Testis (tissue), 3 donors: ENCODE data around the gene KIAA1671. TPM values are rescaled to one million over a fixed set of nuclear protein-coding genes. Genes with fewer than 3 reads are reported as not detected.

Experiments used
- DNase-seq: peaks from one replicate; pipeline ENCODE4 v3.0.0-alpha.2; 2019
- H3K27ac ChIP-seq, 2 donors: fragments of 200-600 bp; sonication (generic); one replicate each; pipeline ENCODE4 v1.5.1; 2019
- H3K27me3 ChIP-seq: fragments of 200-600 bp; sonication (generic); one replicate; pipeline ENCODE4 v1.5.1; 2019
- H3K36me3 ChIP-seq: fragments of 200-600 bp; sonication (generic); one replicate; pipeline ENCODE4 v1.5.1; 2017; ENCODE audit warnings: low read depth; ENCODE audit errors: missing control alignments
- H3K4me1 ChIP-seq: fragments of 200-600 bp; sonication (generic); one replicate; pipeline ENCODE4 v1.5.1; 2019
- H3K4me3 ChIP-seq, 2 donors: fragments of 200-600 bp; sonication (generic); one replicate each; pipeline ENCODE4 v1.5.1; 2017 to 2019
- H3K9me3 ChIP-seq: fragments of 200-600 bp; sonication (generic); one replicate; pipeline ENCODE4 v1.5.1; 2017
- POLR2A ChIP-seq: fragments of 450-650 bp; IDR thresholded peaks from one replicate; pipeline ENCODE4 v1.6.1; 2017; ENCODE audit warnings: antibody characterized with exemption, mild to moderate bottlenecking, moderate library complexity
- WGBS, 2 donors: methylation state at CpG; one replicate each; pipeline ENCODE4 v1.1.5; 2018; 5-methylcytosine and 5-hydroxymethylcytosine counted together
- intact Hi-C: fragments of 100-400 bp; cut with DNase I; formaldehyde crosslinking; loops from one replicate; pipeline ENCODE4 v1.15.1; 2023; ENCODE audit warnings: low total_unique reads
- polyA plus RNA-seq: library from polyadenylated mRNA; stranded (reverse); fragments of 350-450 nt; fragmentation: Illumina TruSeq; extraction: RNeasy Lipid Tissue Mini Kit (QIAGEN cat#74804); gene quantifications from one replicate; pipeline ENCODE4 v1.2.3, GENCODE V29; 2014; ENCODE audit warnings: low read depth, low replicate concordance; ENCODE audit not compliant: insufficient read depth
- total RNA-seq, 2 donors: library from RNA; depleted of rRNA; stranded (reverse); fragments of >200 nt; gene quantifications; one replicate each; pipeline ENCODE4 v1.2.3, GENCODE V29; 2016
- TF ChIP-seq, protein P1 (sequence below), 3 experiments: fragments of 450-650 bp in 2 of 3; fragments of 200-600 bp in 1 of 3; sonication (generic) in 1 of 3; IDR thresholded peaks; one replicate each; pipeline ENCODE4 v1.5.1; 2016 to 2019; ENCODE audit warnings: antibody characterized with exemption in 3 of 3, mild to moderate bottlenecking in 2 of 3, moderate library complexity in 1 of 3

KIAA1671 gene
- total and polyA plus RNA-seq, 3 donors from 2014 or later: 16.8 to 28.6 (median 24.4) TPM

DNA sequence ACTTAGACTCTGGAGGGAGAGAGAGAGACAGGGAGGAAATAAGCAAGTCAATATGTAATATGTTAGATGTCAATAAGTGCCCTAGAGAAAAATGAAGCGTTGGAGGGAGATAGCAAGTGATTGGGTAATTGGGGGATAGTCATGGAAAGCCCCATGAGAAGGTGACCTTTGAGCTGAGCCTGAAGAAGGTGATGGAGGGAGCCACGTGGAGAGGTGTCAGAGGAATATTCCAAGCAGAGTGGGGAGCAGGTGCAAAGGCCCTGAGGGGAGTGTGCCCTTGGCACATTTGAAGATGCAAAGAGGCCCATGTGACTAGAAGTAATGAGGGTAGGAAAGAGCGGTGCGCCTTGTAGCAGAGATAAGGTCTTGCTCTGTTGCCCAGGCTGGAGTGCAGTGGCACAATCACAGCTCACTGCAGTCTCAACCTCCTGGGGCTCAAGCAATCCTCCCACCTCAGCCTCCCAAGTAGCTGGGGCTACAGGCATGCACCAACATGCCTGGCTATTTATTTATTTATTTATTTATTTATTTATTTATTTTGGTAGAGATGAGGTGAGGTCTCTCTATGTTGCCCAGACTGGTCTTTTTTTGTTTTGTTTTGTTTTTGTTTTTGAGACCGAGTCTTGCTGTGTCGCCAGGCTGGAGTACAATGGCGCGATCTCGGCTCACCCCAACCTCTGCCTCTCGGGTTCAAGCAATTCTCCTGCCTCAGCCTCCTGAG lies 8.1 kb upstream of the KIAA1671 start:
- Histone ChIP-seq H3K9me3 (no peaks in the 10 kb centered on the region), H3K36me3 (no peaks in the 10 kb centered on the region), H3K4me3 (no peak overlapping the region), H3K27ac (no peak overlapping the region), H3K27me3 (no peaks in the 10 kb centered on the region), H3K4me1 (no peaks in the 10 kb centered on the region)
- TF ChIP-seq POLR2A: no peak
- TF ChIP-seq, protein P1, sequence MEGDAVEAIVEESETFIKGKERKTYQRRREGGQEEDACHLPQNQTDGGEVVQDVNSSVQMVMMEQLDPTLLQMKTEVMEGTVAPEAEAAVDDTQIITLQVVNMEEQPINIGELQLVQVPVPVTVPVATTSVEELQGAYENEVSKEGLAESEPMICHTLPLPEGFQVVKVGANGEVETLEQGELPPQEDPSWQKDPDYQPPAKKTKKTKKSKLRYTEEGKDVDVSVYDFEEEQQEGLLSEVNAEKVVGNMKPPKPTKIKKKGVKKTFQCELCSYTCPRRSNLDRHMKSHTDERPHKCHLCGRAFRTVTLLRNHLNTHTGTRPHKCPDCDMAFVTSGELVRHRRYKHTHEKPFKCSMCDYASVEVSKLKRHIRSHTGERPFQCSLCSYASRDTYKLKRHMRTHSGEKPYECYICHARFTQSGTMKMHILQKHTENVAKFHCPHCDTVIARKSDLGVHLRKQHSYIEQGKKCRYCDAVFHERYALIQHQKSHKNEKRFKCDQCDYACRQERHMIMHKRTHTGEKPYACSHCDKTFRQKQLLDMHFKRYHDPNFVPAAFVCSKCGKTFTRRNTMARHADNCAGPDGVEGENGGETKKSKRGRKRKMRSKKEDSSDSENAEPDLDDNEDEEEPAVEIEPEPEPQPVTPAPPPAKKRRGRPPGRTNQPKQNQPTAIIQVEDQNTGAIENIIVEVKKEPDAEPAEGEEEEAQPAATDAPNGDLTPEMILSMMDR (IDR thresholded peaks at IDR 0.05): no peak
- no peak for DNase-seq
- WGBS, 2 donors: 94 to 95% methylated on average over 10 of the region's 10 CpGs
- intact Hi-C loops: no loop called here

DNA sequence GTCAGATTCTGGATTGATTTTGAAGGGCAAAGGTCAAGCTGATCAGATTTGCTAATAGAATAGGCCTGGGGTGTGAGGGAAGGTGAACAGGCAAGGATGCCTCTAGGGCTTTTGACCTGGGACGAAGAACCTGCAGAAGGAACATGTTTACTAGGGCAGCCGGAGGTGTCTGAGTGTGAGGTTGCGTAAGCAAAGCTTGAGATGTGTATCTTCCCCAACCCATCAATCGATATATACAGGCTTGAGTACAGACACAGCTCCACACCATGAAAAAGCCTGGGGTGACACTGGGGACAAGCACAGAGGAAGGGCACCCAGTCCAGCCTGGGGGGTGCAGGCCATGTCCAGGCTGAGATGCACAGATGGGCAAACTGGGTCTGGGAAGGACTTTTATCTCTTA lies 7.1 kb upstream of the KIAA1671 start:
- WGBS, 2 donors: 92 to 95% methylated on average over 4 of the region's 4 CpGs
- Histone ChIP-seq H3K27ac (no peak overlapping the region), H3K9me3 (no peaks in the 10 kb centered on the region), H3K4me3 (no peak overlapping the region), H3K27me3 (no peaks in the 10 kb centered on the region), H3K36me3 (no peaks in the 10 kb centered on the region), H3K4me1 (no peaks in the 10 kb centered on the region)
- DNase-seq: no peak
- intact Hi-C loops: no loop called here
- no peak for TF ChIP-seq POLR2A
- TF ChIP-seq, protein P1 (IDR thresholded peaks at IDR 0.05): no peak

DNA sequence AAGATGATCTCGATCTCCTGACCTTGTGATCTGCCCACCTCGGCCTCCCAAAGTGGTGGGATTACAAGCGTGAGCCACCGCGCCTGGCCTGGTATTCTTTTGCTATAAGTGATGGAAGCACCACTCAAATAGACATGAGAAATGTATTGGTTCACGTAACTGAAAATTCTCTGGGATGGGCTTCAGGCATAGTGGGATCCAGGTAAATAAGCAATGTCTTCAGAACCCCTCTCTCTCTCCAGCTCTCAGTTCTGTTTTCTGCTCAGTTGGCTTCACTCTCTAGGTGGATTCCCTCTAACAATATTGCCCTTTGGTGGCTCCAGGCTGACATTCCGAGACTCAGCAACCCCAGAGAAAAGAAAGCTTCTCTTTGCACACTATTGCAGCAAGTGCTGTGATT lies 5.1 kb upstream of the KIAA1671 start:
- WGBS, 2 donors: 86 to 96% methylated on average over 7 of the region's 7 CpGs

DNA sequence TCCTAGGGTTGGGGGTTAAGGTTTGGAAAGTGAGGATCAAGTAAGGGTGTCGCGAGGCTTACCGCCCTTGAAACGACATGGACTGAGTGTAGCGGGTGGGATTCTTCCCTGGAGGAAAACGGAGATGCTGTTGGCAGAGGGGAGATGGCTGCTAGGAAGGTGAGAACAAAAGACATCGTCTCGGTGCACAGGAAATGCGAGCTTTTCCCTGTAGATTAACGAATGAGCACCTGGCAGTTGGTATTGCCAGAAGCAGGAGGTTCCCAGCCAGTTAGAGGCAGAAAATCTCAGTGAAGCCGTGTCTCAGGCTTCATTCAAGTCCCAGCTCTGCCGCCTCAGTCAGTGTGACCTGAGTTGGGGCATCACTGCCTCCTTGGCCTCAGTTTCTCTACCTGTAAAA lies 4.6 kb upstream of the KIAA1671 start:
- no peaks in the 10 kb centered on the region for H3K4me1 ChIP-seq
- no peaks in the 10 kb centered on the region for H3K9me3 ChIP-seq
- DNase-seq: no peak
- TF ChIP-seq, protein P1 (IDR thresholded peaks at IDR 0.05): no peak
- no peak for TF ChIP-seq POLR2A
- WGBS, 2 donors: 67 to 76% methylated on average over 12 of the region's 12 CpGs
- intact Hi-C loops: loop anchor here (2.0 kb wide), 1 partner anchor 101 kb away; no protein-coding TSS in a partner anchor
- no peaks in the 10 kb centered on the region for H3K27me3 ChIP-seq
- no peak overlapping the region for H3K27ac ChIP-seq
- H3K36me3 ChIP-seq: no peaks in the 10 kb centered on the region
- no peak overlapping the region for H3K4me3 ChIP-seq

More for the DNA sequence above, 5.1 kb upstream of the KIAA1671 start:
- H3K9me3 ChIP-seq: no peaks in the 10 kb centered on the region
- intact Hi-C loops: loop anchor here (2.0 kb wide), 1 partner anchor 101 kb away; no protein-coding TSS in a partner anchor
- no peak overlapping the region for H3K4me3 ChIP-seq
- H3K36me3 ChIP-seq: no peaks in the 10 kb centered on the region
- H3K27ac ChIP-seq: no peak overlapping the region
- TF ChIP-seq POLR2A: no peak
- TF ChIP-seq, protein P1 (IDR thresholded peaks at IDR 0.05): no peak
- DNase-seq: no peak
- H3K27me3 ChIP-seq: no peaks in the 10 kb centered on the region
- no peaks in the 10 kb centered on the region for H3K4me1 ChIP-seq
